KMS-11 (cell line): ENCODE data around the gene IGFBP2.

ENCODE experiments used
- H2AFZ ChIP-seq: fragments of 200-600 bp; sonication (generic); 2 replicates; pipeline ENCODE4 v1.6.1; 2016; ENCODE audit warnings: antibody characterized with exemption, mixed run types, low read depth
- H3K27ac ChIP-seq: fragments of 200-600 bp; sonication (generic); 2 replicates; pipeline ENCODE4 v1.6.1; 2016; ENCODE audit warnings: mild to moderate bottlenecking, mixed run types
- H3K27me3 ChIP-seq: fragments of 200-600 bp; sonication (generic); 2 replicates; pipeline ENCODE4 v1.6.1; 2017; ENCODE audit warnings: mild to moderate bottlenecking, low read depth, mixed run types, moderate library complexity; ENCODE audit not compliant: insufficient read depth
- H3K36me3 ChIP-seq: fragments of 200-600 bp; sonication (generic); 2 replicates; pipeline ENCODE4 v1.6.1; 2017; ENCODE audit warnings: mild to moderate bottlenecking, mixed run types; ENCODE audit not compliant: insufficient read depth
- H3K4me1 ChIP-seq: fragments of 200-600 bp; sonication (generic); 2 replicates; pipeline ENCODE4 v1.6.1; 2016; ENCODE audit warnings: mild to moderate bottlenecking, low read depth, mixed run types; ENCODE audit not compliant: poor library complexity, severe bottlenecking
- H3K4me2 ChIP-seq: fragments of 200-600 bp; sonication (generic); 2 replicates; pipeline ENCODE4 v1.7.0; 2016; ENCODE audit warnings: mild to moderate bottlenecking, mixed run types
- H3K4me3 ChIP-seq: fragments of 200-600 bp; sonication (generic); IDR thresholded peaks from 2 replicates; pipeline ENCODE4 v1.6.1; 2017; ENCODE audit warnings: low read depth, low read length, mixed read lengths; ENCODE audit not compliant: insufficient read depth
- H3K79me2 ChIP-seq: fragments of 200-600 bp; sonication (generic); 2 replicates; pipeline ENCODE4 v1.6.1; 2016; ENCODE audit warnings: low read depth, mixed run types; ENCODE audit not compliant: insufficient read depth
- H3K9ac ChIP-seq: fragments of 200-600 bp; sonication (generic); 2 replicates; pipeline ENCODE4 v1.6.1; 2016; ENCODE audit warnings: mild to moderate bottlenecking, mixed run types
- H4K20me1 ChIP-seq: fragments of 200-600 bp; sonication (generic); 2 replicates; pipeline ENCODE4 v1.6.1; 2016; ENCODE audit warnings: mild to moderate bottlenecking, mixed run types; ENCODE audit not compliant: insufficient read depth
- TF ChIP-seq, protein P1 (sequence below): fragments of 200-600 bp; sonication (generic); conservative IDR thresholded peaks from 2 replicates; pipeline ENCODE4 v1.6.1; 2017; ENCODE audit warnings: low read depth, mild to moderate bottlenecking, antibody characterized with exemption, low read length, moderate library complexity, mixed read lengths

The IGFBP2 gene

DNA sequence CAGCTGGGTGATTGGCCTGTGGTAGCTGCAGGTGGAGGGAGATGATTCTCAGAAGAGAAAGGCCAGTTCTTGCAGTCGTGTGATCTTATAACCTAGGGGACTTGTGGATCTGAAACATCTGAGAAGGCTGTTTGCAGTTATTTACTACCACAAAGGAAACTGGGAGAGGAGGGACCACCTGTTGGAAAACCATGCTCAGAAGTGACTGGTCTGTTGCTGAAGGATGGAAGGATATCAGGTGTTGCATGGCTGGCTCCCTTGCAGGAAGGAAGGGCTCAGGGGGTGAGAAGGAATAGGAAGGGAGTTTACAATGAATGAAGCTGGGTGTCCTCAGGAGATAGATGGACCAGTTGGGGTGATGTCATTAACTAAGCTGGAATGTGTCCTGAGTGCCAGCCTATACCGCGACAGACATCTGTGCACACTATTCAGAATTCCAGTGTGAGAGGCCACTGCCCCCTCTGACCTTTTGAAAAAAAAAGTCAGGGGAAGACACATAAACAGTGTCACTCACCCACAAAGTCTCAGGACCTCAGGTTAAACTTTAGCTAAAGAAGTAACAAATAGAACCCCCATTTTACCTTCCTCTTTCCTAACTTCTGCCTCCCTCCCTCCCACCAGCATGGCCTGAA, 17.5 kb downstream of the IGFBP2 start:
- TF ChIP-seq, protein P1, sequence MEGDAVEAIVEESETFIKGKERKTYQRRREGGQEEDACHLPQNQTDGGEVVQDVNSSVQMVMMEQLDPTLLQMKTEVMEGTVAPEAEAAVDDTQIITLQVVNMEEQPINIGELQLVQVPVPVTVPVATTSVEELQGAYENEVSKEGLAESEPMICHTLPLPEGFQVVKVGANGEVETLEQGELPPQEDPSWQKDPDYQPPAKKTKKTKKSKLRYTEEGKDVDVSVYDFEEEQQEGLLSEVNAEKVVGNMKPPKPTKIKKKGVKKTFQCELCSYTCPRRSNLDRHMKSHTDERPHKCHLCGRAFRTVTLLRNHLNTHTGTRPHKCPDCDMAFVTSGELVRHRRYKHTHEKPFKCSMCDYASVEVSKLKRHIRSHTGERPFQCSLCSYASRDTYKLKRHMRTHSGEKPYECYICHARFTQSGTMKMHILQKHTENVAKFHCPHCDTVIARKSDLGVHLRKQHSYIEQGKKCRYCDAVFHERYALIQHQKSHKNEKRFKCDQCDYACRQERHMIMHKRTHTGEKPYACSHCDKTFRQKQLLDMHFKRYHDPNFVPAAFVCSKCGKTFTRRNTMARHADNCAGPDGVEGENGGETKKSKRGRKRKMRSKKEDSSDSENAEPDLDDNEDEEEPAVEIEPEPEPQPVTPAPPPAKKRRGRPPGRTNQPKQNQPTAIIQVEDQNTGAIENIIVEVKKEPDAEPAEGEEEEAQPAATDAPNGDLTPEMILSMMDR: no peak
- Histone ChIP-seq H3K4me3 (no peak overlapping the region), H3K9ac (no peak overlapping the region), H3K27me3 (no peaks in the 10 kb centered on the region), H3K79me2 (no peaks in the 10 kb centered on the region), H3K4me1 (no peaks in the 10 kb centered on the region), H3K27ac (no peak overlapping the region), H3K4me2 (no peak overlapping the region), H3K36me3 (no peaks in the 10 kb centered on the region), H2AFZ (no peak overlapping the region), H4K20me1 (no peaks in the 10 kb centered on the region)

DNA sequence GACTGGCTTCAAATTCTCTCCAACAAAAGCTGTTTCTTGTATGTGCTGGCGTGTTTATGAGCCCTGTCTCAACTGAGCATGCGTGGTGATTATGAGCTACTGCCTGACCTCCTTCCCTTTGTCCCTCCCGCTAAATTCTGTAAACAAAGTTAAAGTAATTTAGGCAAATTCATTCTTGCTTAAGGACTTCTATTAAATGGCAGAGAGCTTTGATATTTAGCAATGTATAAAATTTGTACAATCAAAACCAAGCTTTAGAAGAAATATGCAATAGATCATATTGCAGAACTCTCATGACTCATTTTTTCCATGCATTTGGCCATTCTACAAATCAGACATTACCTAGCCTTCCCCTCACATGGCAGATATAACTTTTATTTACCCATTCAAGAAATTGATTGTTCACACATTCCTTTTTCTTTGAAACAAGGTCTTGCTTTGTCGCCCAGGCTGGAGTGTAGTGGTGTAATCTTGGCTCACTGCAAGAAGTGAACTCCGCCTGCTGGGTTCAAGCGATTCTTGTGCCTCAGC, 18.2 kb downstream of the IGFBP2 start:
- Histone ChIP-seq H3K4me3 (no peak overlapping the region), H4K20me1 (no peaks in the 10 kb centered on the region), H3K27ac (no peak overlapping the region), H3K4me2 (no peak overlapping the region), H3K79me2 (no peaks in the 10 kb centered on the region), H3K4me1 (no peaks in the 10 kb centered on the region), H3K27me3 (no peaks in the 10 kb centered on the region), H3K36me3 (no peaks in the 10 kb centered on the region), H3K9ac (no peak overlapping the region), H2AFZ (no peak overlapping the region)
- TF ChIP-seq, protein P1: no peak

DNA sequence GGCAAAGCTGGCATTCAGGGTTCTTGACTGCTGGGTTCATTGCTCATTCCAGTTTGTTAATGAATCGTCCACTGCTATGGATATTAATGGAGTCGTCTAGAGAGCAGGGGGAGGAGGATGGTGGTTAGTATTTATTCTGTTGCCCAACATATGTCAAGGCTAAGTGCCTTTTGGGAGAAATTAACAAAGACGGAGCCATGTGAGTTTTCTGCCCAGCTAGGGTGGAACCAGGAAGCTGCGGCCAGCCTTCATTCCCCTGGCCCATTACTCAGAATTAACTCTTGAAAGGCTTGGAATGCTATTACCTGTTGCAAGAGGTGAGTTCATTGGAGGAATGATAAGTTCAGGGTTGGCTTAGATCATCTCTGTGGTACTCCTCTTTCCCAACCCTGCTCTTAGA, 19.3 kb downstream of the IGFBP2 start:
- H3K4me1 ChIP-seq: no peaks in the 10 kb centered on the region
- no peaks in the 10 kb centered on the region for H3K79me2 ChIP-seq
- H3K9ac ChIP-seq: no peak overlapping the region
- H3K27me3 ChIP-seq: no peaks in the 10 kb centered on the region
- H3K4me3 ChIP-seq: no peak overlapping the region
- no peaks in the 10 kb centered on the region for H4K20me1 ChIP-seq
- H3K27ac ChIP-seq: no peak overlapping the region
- TF ChIP-seq, protein P1: no peak
- no peaks in the 10 kb centered on the region for H3K36me3 ChIP-seq
- no peak overlapping the region for H3K4me2 ChIP-seq
- H2AFZ ChIP-seq: no peak overlapping the region

DNA sequence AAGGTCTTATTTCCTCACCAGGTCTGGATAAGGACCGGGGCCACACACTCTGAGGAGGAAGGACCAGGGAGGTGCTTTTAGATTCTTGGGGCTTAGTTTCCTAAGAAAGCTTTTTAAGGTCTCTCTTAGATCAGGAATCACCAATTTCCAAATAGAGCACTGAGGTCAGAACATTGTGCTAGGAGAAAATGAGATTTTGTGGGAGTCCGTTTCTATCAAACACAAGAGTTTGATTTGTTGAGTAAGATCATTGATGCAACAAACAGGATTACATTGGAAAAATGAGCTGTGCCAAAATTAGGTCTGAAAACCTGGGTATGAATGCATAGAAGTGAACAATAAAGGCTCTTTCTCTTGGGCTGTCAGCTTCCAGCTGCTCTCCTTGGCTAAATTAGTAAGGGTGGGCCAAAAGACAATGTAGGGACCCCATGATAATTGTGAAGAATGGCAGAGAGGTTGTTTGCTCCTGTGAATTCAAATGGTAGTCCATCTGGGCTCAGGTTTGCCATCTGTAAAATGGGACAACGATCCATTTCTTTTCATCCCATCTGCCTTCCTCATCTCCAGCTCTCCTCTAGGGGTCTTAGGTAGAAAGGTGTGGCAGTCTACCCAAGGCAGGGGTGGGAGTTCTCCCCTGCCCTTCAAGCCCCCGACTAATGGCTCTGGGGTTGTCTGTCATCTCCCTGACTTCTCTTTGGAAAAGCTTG, 20.0 kb downstream of the IGFBP2 start:
- no peak overlapping the region for H3K27ac ChIP-seq
- H3K4me2 ChIP-seq: no peak overlapping the region

More for the DNA sequence above, 20.0 kb downstream of the IGFBP2 start:
- Histone ChIP-seq H3K79me2 (no peaks in the 10 kb centered on the region), H4K20me1 (no peaks in the 10 kb centered on the region), H3K27me3 (no peaks in the 10 kb centered on the region), H2AFZ (no peak overlapping the region), H3K9ac (no peak overlapping the region), H3K4me1 (no peaks in the 10 kb centered on the region), H3K36me3 (no peaks in the 10 kb centered on the region), H3K4me3 (no peak overlapping the region)
- TF ChIP-seq, protein P1: no peak
